Adrenal gland (tissue), 12 donors: Measurements from ENCODE around the gene FBXL14. TPM values are rescaled to one million over a fixed set of nuclear protein-coding genes. Genes with fewer than 3 reads are reported as not detected.

Experiments
- DNase-seq, 7 donors: peaks; one replicate each; pipeline ENCODE4 v3.0.0-alpha.2; 2019 to 2020
- H3K27ac ChIP-seq, 5 donors: fragments of 200-600 bp; sonication (generic) in 4 of 5; 1 replicate in 3 of 5; 2 replicates in 2 of 5; pipeline versions ENCODE4 v1.5.1 to v1.8.0; 2016 to 2020; ENCODE audit warnings: mild to moderate bottlenecking in 1 of 5
- H3K27me3 ChIP-seq: fragments of 200-600 bp; 2 replicates; pipeline ENCODE4 v1.8.0; 2021
- H3K36me3 ChIP-seq, 2 donors: fragments of 200-600 bp; replicated peaks in 1 of 2; 1 replicate in 1 of 2; 2 replicates in 1 of 2; pipeline versions ENCODE4 v1.5.1 to v1.8.0; 2018 to 2022
- H3K4me1 ChIP-seq, 2 donors: fragments of 200-600 bp; replicated peaks in 1 of 2; 1 replicate in 1 of 2; 2 replicates in 1 of 2; pipeline versions ENCODE4 v1.5.1 to v1.8.0; 2018 to 2021
- H3K4me3 ChIP-seq, 4 donors: fragments of 200-600 bp; sonication (generic) in 3 of 4; one replicate each; pipeline ENCODE4 v1.5.1; 2016 to 2018
- H3K9me3 ChIP-seq, 3 donors: fragments of 200-600 bp; sonication (generic) in 1 of 3; replicated peaks in 1 of 3; 1 replicate in 2 of 3; 2 replicates in 1 of 3; pipeline versions ENCODE4 v1.5.1 to v1.8.0; 2016 to 2021
- POLR2A ChIP-seq, 2 donors: fragments of 450-650 bp; IDR thresholded peaks; one replicate each; pipeline ENCODE4 v1.6.1; 2017; ENCODE audit warnings: antibody characterized with exemption in 2 of 2, mild to moderate bottlenecking in 2 of 2, moderate library complexity in 1 of 2
- WGBS, 4 donors: extraction: QIAGEN DNeasy Blood & Tissue Kit in 2 of 4; methylation state at CpG; one replicate each; pipeline versions ENCODE4 v1.1.5 to v1.1.7; 2013 to 2017; 5-methylcytosine and 5-hydroxymethylcytosine counted together
- intact Hi-C, 2 donors: fragments of 100-400 bp; cut with DNase I; formaldehyde crosslinking; loops; one replicate each; pipeline versions ENCODE4 v1.14.1 to v1.15.0; 2022 to 2023
- polyA plus RNA-seq, 3 donors: library from polyadenylated mRNA; stranded (reverse); fragments of 200-250 nt in 2 of 3; fragments of 350-450 nt in 1 of 3; fragmentation: Illumina TruSeq in 1 of 3; extraction: RNeasy Lipid Tissue Mini Kit (QIAGEN cat#74804) in 1 of 3; gene quantifications; one replicate each; pipeline ENCODE4 v1.2.3, GENCODE V29; 2013 to 2014
- total RNA-seq, 9 donors: library from RNA; depleted of rRNA in 4 of 9; stranded (reverse); fragments of >200 nt in 4 of 9; fragments of 120-200 nt in 1 of 9; fragmentation: NEBNext Ultra II Directional in 1 of 9; extraction: Animal tissue kit (Norgen Biotek cat#: 25700) in 1 of 9; gene quantifications; one replicate each; pipeline versions ENCODE4 v1.1.0 to v1.2.4, GENCODE V29; 2013 to 2023
- TF ChIP-seq, protein P1 (sequence below), 6 experiments: fragments of 450-650 bp in 4 of 6; fragments of 200-600 bp in 2 of 6; sonication (generic) in 1 of 6; IDR thresholded peaks; 1 replicate in 5 of 6; 2 replicates in 1 of 6; pipeline versions ENCODE4 v1.5.1 to v1.8.0; 2016 to 2021; ENCODE audit warnings: antibody characterized with exemption in 6 of 6, mild to moderate bottlenecking in 2 of 6, moderate library complexity in 1 of 6
- donor health status: healthy with polysubstance abuse.
- donor health status: Bipolar disorder and iron deficiency.
- donor health status: DM: yes; HTN: yes; CAD: no.
- donor health status: DM: no; HTN: no; CAD: no.
- donor health status: DM: no; HTN: no; CAD: no.
- donor health status: DM: yes; HTN: yes; CAD: no.

Gene FBXL14
- total and polyA plus RNA-seq, 12 donors = 1.2 to 19.1 (median 12.4) TPM

DNA sequence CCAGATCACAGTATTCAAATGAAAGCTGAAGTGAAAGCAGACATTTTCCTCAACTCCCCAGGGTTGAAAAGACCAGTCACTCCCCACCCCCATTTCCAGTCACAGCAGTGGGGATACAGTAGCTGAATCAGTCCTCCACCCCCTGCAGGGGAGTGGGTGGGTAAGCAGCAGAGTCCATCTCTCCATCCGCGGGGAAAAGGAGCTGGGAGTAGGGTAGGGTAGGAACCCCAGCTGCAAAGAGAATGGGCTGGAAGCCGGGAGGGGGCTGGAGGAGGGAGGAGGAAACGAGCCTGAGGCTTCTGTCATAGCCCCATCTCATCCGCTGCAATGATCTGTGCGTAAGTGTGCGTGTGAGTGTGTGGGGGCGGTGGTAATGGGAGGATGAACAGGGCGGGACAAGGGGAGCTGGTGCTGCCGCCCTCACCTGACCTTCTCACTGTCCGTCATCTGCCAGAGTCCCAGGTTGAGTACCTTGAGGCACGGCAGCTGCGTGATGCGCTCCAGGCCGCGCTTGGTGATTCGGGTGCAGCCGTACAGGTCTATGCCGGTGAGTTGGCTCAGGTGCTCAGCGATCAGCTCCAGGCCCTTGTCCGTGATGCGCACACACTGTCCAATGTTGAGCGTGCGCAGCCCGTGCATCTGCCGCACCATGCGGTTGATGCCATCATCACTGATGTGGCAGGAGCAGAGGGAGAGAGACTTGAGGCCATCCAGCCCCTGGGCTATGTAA is 1.8 kb downstream of the FBXL14 start:
- Histone ChIP-seq H3K36me3 (no peaks in the 10 kb centered on the region), H3K4me1 (peaks cover 36 to 62% of the 10 kb centered on the region in 2 donors), H3K4me3 (peak overlapping the region in 2 of 4 donors; percentile 57 to 83), H3K9me3 (no peaks in the 10 kb centered on the region), H3K27ac (peak overlapping the region in 3 of 5 donors; percentile 12 to 98 (median 98)), H3K27me3 (no peaks in the 10 kb centered on the region)
- WGBS, 4 donors = 10 to 22% (median 16%) methylated on average over 10 to 27 of the region's 27 CpGs
- TF ChIP-seq, protein P1, sequence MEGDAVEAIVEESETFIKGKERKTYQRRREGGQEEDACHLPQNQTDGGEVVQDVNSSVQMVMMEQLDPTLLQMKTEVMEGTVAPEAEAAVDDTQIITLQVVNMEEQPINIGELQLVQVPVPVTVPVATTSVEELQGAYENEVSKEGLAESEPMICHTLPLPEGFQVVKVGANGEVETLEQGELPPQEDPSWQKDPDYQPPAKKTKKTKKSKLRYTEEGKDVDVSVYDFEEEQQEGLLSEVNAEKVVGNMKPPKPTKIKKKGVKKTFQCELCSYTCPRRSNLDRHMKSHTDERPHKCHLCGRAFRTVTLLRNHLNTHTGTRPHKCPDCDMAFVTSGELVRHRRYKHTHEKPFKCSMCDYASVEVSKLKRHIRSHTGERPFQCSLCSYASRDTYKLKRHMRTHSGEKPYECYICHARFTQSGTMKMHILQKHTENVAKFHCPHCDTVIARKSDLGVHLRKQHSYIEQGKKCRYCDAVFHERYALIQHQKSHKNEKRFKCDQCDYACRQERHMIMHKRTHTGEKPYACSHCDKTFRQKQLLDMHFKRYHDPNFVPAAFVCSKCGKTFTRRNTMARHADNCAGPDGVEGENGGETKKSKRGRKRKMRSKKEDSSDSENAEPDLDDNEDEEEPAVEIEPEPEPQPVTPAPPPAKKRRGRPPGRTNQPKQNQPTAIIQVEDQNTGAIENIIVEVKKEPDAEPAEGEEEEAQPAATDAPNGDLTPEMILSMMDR (IDR thresholded peaks at IDR 0.05) = no peak
- peak in 5 of 7 donors; percentile 36 to 83 (median 45) for DNase-seq
- intact Hi-C loops = no loop called here

DNA sequence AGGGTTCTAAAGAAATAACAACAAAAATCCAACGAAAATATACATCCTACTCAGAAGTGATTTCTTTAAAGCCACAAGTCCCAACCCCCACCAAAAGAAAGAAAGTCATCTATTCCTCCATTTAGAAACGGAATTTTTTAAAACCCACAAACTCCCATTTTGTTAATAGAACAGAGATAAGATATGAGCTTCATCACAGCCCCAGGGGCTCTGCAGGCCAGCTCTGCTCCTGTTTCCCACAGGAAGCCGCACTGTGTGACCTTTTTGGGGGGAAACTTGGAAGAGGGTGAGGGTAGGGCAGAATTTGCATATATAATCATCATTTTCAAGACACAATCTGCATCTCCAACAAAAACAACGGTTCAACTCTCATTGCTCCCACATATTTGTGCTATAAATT is 2.8 kb downstream of the FBXL14 start:
- peak overlapping the region in 1 of 4 donors; percentile 83 for H3K4me3 ChIP-seq
- no peak for DNase-seq
- intact Hi-C loops = no loop called here
- H3K4me1 ChIP-seq = peaks cover 36 to 62% of the 10 kb centered on the region in 2 donors
- TF ChIP-seq, protein P1 (IDR thresholded peaks at IDR 0.05) = no peak
- TF ChIP-seq POLR2A (IDR thresholded peaks at IDR 0.05) = no peak
- H3K36me3 ChIP-seq = no peaks in the 10 kb centered on the region
- H3K9me3 ChIP-seq = no peaks in the 10 kb centered on the region
- H3K27ac ChIP-seq = peak overlapping the region in 1 of 5 donors; percentile 98
- no peaks in the 10 kb centered on the region for H3K27me3 ChIP-seq
- 17 to 27% (median 19%) methylated on average over 4 of the region's 4 CpGs for WGBS, 4 donors

DNA sequence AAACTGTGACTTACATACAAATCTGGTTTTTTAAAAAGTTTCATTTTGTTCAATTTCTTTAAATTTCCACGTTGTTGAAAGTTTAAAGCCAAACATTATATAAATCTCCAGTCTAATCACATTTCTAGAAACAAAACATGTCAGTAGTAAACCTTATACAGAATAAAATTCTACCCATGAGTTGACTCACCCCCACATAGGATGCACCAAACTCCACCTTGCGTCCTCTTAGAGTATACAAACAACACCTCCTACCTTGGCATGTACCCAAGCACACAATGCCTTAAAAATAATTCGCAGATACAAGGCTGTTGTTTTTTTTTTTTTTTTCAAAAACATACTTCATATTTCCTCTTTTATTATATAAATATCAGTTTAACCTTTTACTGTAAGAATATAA is 3.3 kb downstream of the FBXL14 start:
- Histone ChIP-seq H3K9me3 (no peaks in the 10 kb centered on the region), H3K36me3 (no peaks in the 10 kb centered on the region), H3K4me3 (peak overlapping the region in 1 of 4 donors; percentile 41), H3K4me1 (peaks cover 36 to 62% of the 10 kb centered on the region in 2 donors), H3K27ac (peak overlapping the region in 2 of 5 donors; percentile 58 to 74), H3K27me3 (no peaks in the 10 kb centered on the region)
- intact Hi-C loops = no loop called here
- no peak for DNase-seq
- WGBS, 4 donors = 17 to 25% (median 21%) methylated on average over 3 of the region's 3 CpGs
- no peak for TF ChIP-seq POLR2A (IDR thresholded peaks at IDR 0.05)
- TF ChIP-seq, protein P1 (IDR thresholded peaks at IDR 0.05) = no peak

DNA sequence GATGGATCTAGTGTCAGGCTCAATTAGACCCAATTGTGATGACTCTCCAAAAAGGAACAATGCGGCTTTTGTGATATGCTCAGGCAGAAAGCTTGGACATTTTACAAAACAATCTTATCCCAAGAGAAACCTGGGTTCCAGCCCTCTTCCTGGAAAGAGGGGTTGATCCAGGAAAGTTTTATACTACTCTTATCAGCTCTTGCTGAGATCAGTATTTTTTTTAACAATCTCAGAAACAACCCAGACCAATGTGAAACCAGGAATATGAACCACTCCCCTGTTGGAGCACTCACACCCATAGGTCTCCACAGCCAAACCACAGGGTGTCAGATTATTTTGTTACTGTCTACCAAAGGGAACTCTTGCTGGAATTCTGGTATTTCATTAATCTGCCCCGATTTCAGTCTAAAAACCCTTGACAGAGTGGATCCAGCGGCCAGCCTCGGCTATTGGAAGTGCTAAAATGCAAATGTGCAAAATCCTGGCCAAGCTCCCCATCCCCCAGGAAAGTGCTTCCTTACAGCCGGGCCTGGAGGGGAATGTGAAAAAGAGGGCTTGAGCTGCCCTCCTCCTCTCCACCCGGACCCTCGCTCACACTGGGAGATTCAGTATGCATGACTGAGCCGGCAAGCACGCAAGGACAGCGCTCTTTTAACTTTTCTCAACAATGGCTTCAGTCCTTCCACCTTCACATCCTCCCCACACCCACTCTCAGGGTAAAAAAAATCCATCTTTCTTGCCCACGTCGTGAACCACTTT is 4.0 kb downstream of the FBXL14 start:
- WGBS, 4 donors = 24 to 39% (median 27%) methylated on average over 12 of the region's 12 CpGs
- peaks cover 35 to 57% of the 10 kb centered on the region in 2 donors for H3K4me1 ChIP-seq

More for the DNA sequence above, 4.0 kb downstream of the FBXL14 start:
- DNase-seq = peak in 3 of 7 donors; percentile 23 to 45 (median 24)
- Histone ChIP-seq H3K27ac (peak overlapping the region in 2 of 5 donors; percentile 58 to 74), H3K4me3 (peak overlapping the region in 1 of 4 donors; percentile 41), H3K27me3 (no peaks in the 10 kb centered on the region), H3K36me3 (no peaks in the 10 kb centered on the region), H3K9me3 (no peaks in the 10 kb centered on the region)
- TF ChIP-seq, protein P1 (IDR thresholded peaks at IDR 0.05) = no peak
- no peak for TF ChIP-seq POLR2A (IDR thresholded peaks at IDR 0.05)
- intact Hi-C loops = no loop called here
